Bronchial epithelial cell (primary cell): ENCODE data around the gene TNKS1BP1. TPM values are rescaled to one million over a fixed set of nuclear protein-coding genes. Genes with fewer than 3 reads are reported as not detected.

ENCODE experiments used
- DNase-seq: peaks from one replicate; pipeline ENCODE4 v3.0.0-alpha.2; 2010; ENCODE audit warnings: low read depth
- FAIRE-seq: peaks from 2 replicates; lab custom pipeline; 2011; peaks lifted over from hg19 to GRCh38; lab: Jason Lieb, UNC
- H3K27me3 ChIP-seq: 2 replicates; pipeline ENCODE4 v1.5.1; 2011; ENCODE audit warnings: low read length; ENCODE audit not compliant: control insufficient read depth, insufficient read depth
- H3K36me3 ChIP-seq: 2 replicates; pipeline ENCODE4 v1.5.1; 2011; ENCODE audit warnings: low read length; ENCODE audit not compliant: control insufficient read depth, insufficient read depth
- H3K4me3 ChIP-seq: 2 replicates; pipeline ENCODE4 v1.5.1; 2011; ENCODE audit warnings: mild to moderate bottlenecking, low read depth, low read length, control low read depth
- total RNA-seq: library from RNA; depleted of rRNA; stranded (reverse); fragments of >200 nt; gene quantifications from 2 replicates; pipeline ENCODE4 v1.2.1, GENCODE V29; 2014
- TF ChIP-seq, protein P1 (sequence below): IDR thresholded peaks from 2 replicates; pipeline ENCODE4 v1.5.1; 2011; ENCODE audit warnings: mild to moderate bottlenecking, moderate library complexity, low read length, control low read depth, inconsistent platforms; ENCODE audit not compliant: insufficient read depth, severe bottlenecking

Gene TNKS1BP1
- total RNA-seq, 1 donor from 2014 or later: 67.9 TPM

DNA sequence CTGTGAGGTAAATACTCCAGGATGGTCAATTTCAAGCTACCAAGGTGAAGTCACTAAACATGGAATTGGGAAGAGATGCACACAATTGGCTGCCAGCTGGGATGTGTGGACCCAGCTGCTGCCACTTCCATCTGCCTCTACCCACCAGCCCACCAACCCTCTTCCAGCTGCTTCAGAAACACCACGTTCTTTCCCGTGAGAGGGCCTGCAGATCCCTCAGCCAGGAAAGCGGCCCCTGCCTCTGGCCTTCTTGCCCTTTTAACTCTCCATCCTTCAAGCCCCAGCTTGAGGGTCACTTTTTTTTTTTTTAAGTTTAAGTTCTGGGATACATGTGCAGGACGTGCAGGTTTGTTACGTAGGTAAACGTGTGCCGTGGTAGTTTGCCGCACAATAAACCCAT is 36.2 kb upstream of the TNKS1BP1 start:
- TF ChIP-seq, protein P1, sequence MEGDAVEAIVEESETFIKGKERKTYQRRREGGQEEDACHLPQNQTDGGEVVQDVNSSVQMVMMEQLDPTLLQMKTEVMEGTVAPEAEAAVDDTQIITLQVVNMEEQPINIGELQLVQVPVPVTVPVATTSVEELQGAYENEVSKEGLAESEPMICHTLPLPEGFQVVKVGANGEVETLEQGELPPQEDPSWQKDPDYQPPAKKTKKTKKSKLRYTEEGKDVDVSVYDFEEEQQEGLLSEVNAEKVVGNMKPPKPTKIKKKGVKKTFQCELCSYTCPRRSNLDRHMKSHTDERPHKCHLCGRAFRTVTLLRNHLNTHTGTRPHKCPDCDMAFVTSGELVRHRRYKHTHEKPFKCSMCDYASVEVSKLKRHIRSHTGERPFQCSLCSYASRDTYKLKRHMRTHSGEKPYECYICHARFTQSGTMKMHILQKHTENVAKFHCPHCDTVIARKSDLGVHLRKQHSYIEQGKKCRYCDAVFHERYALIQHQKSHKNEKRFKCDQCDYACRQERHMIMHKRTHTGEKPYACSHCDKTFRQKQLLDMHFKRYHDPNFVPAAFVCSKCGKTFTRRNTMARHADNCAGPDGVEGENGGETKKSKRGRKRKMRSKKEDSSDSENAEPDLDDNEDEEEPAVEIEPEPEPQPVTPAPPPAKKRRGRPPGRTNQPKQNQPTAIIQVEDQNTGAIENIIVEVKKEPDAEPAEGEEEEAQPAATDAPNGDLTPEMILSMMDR: no peak
- H3K4me3 ChIP-seq: no peak overlapping the region
- no peaks in the 10 kb centered on the region for H3K27me3 ChIP-seq
- FAIRE-seq (no peak), DNase-seq (no peak)
- H3K36me3 ChIP-seq: no peaks in the 10 kb centered on the region

DNA sequence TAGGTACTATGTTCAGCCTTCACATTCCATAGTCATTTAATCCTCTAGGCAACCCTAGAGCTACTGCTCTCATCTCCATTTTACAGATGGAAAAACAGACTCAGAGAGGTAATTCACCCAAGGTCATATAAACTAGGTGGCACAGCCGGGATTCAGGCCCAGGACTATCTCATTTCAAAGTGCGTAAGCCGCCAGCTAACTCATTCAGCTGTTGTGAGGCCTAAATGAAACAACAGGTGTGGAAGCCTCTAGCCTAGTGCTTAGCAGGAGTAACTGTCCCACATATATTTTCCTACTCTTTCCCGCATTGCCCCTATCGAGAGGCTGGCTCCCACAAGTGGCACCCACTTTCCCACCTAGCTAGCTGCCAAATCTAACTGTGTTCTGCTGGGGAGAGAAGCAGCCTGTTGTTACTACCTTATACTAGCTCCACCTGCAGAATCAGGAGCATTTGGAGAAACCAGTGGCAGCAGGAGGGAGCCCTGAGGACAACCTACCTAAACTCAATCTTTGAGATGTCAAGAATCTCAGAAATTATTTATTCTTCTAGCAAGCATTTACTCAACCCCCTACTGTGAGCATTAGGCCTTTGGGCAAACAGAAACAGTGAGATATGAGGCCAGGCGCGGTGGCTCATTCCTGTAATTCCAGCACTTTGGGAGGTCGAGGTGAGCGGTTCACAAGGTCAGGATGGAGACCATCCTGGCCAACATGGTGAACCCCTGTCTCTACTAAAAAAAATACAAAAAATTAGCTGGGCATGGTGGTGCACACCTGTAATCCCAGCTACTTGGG is 35.3 kb upstream of the TNKS1BP1 start:
- Histone ChIP-seq H3K4me3 (no peak overlapping the region), H3K27me3 (no peaks in the 10 kb centered on the region), H3K36me3 (no peaks in the 10 kb centered on the region)
- no peak for DNase-seq
- TF ChIP-seq, protein P1: no peak
- no peak for FAIRE-seq

DNA sequence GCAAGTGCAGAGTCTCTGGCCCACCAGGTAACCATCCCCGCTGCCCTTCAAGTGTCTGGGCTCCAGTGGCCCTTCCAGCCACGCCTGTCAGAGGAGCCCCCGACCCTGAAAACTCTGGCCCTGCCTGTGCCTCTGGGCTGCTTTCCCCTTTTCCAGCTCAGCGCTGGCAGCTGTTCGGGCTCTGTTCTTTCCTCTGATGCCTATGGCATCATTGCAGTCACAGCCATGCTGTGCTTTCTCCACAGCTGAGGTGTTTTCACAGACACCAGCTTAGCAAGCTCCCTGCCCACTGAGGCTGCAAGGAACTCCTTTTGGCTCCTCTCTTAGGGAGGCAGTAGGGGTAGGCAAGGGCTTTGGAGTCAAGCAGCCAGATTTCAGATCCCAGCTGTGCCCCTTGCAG is 34.6 kb upstream of the TNKS1BP1 start:
- DNase-seq: no peak
- TF ChIP-seq, protein P1: no peak
- Histone ChIP-seq H3K4me3 (no peak overlapping the region), H3K36me3 (no peaks in the 10 kb centered on the region), H3K27me3 (no peaks in the 10 kb centered on the region)
- FAIRE-seq: no peak

DNA sequence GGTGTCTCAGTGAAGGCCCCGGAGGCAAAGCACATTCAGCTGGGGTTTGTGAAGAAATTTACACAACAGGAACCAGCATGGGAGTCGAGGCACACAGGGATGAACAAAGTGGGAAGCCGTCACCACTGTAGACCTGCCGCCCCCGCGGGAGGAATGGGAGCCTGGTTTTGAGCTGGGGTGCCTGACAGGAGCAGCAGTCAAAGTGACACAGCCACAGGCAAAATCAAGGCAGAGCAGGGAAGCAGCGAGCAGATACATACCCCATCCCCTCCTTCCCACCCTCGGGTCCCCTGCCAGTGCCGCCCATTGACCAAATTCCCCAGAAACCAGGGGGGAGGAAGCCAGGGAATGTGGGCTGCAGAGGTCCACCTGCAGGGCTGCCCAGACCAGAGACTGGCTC is 34.2 kb upstream of the TNKS1BP1 start:
- TF ChIP-seq, protein P1: no peak
- no peaks in the 10 kb centered on the region for H3K27me3 ChIP-seq
- no peaks in the 10 kb centered on the region for H3K36me3 ChIP-seq
- H3K4me3 ChIP-seq: no peak overlapping the region
- FAIRE-seq (no peak), DNase-seq (no peak)

DNA sequence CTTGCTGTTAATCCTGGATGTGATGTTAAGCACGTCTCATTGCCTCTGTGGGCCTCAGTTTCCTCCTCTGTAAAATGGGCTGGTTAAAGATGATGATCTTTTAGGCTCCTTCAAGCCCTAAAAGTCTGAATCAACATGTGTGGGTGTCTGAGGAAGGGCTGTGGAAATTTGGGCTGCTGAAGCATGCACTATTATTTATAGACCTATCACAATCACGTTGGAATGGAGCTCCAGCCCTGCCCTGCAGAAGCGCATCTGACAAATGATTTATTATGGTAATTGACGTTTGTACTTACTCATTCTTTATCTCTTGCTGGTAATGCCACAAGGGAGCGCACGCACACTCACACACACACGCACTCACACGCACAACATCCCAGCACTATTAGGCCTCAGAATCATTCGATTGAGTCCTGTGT is 33.8 kb upstream of the TNKS1BP1 start:
- DNase-seq (no peak), FAIRE-seq (no peak)
- TF ChIP-seq, protein P1: no peak
- Histone ChIP-seq H3K27me3 (no peaks in the 10 kb centered on the region), H3K4me3 (no peak overlapping the region), H3K36me3 (no peaks in the 10 kb centered on the region)
